GM12878 (cell line): ENCODE measurements around the gene NDUFB2. TPM values are rescaled to one million over a fixed set of nuclear protein-coding genes. Genes with fewer than 3 reads are reported as not detected.

Experiments
- ATAC-seq: fragments of 200-7000 bp; cut with Tn5 transposase; 3 replicates; pipeline ENCODE4 v1.9.1; 2020; ENCODE audit warnings: mild to moderate bottlenecking, moderate library complexity
- BruUV-seq: library from RNA; stranded (reverse); fragments of 400-500 nt; replicated peaks from 2 replicates; lab custom pipeline; 2021; lab: Mats Ljungman, UMichigan
- CTCF ChIA-PET: fragments of 300-600 bp; sonication (Branson Sonifier 250); formaldehyde crosslinking; extraction: SDS; loops from one replicate; lab custom pipeline; 2021; ENCODE audit warnings: inconsistent platforms; lab: Yijun Ruan, JAX
- POLR2A ChIA-PET: fragments of 350-600 bp; formaldehyde crosslinking; extraction: SDS; loops from one replicate; lab custom pipeline; 2021; ENCODE audit warnings: inconsistent platforms; lab: Charles Lee
- RAD21 ChIA-PET: fragments of 300-600 bp; sonication (Branson Sonifier 250); formaldehyde crosslinking; loops from one replicate; lab custom pipeline; 2023; ENCODE audit warnings: antibody characterized with exemption; ENCODE audit not compliant: unreplicated experiment; lab: Charles Lee
- SMC1A ChIA-PET: fragments of 300-600 bp; sonication (Branson Sonifier 250); formaldehyde crosslinking; loops from one replicate; lab custom pipeline; 2023; ENCODE audit not compliant: unreplicated experiment, uncharacterized antibody; lab: Charles Lee
- DNase-seq: peaks from one replicate; pipeline ENCODE4 v3.0.0-alpha.2; 2011; ENCODE audit warnings: low read depth, low spot score
- FAIRE-seq: peaks from 3 replicates; lab custom pipeline; 2011; peaks lifted over from hg19 to GRCh38; lab: Jason Lieb, UNC
- H2AFZ ChIP-seq: 2 replicates; pipeline ENCODE4 v1.6.0; 2011; ENCODE audit warnings: low read depth, low read length, control low read depth; ENCODE audit not compliant: control insufficient read depth
- H3K27ac ChIP-seq: 2 replicates; pipeline ENCODE4 v1.5.1; 2011; ENCODE audit warnings: control low read depth; ENCODE audit not compliant: control insufficient read depth, insufficient read depth
- H3K27me3 ChIP-seq, 2 experiments: replicated peaks in 1 of 2; 2 replicates each; pipeline versions ENCODE4 v1.6.0 to v1.6.1; 2011; ENCODE audit warnings: low read length in 1 of 2; ENCODE audit not compliant: control insufficient read depth in 2 of 2, insufficient read depth in 2 of 2
- H3K36me3 ChIP-seq, 2 experiments: 2 replicates each; pipeline ENCODE4 v1.5.1; 2011; ENCODE audit warnings: low read length in 1 of 2; ENCODE audit not compliant: control insufficient read depth in 2 of 2, insufficient read depth in 2 of 2
- H3K4me1 ChIP-seq: 2 replicates; pipeline ENCODE4 v1.6.1; 2011; ENCODE audit warnings: mild to moderate bottlenecking, low read length, moderate library complexity, mixed read lengths; ENCODE audit not compliant: control insufficient read depth, insufficient read depth
- H3K4me2 ChIP-seq: 2 replicates; pipeline ENCODE4 v1.6.0; 2011; ENCODE audit warnings: control low read depth; ENCODE audit not compliant: control insufficient read depth, insufficient read depth
- H3K4me3 ChIP-seq: fragments of 200-600 bp; sonication (generic); 2 replicates; pipeline ENCODE4 v1.5.1; 2016
- H3K79me2 ChIP-seq: 2 replicates; pipeline ENCODE4 v1.6.0; 2011; ENCODE audit warnings: low read length; ENCODE audit not compliant: control insufficient read depth, insufficient read depth
- H3K9ac ChIP-seq: 2 replicates; pipeline ENCODE4 v1.8.0; 2011; ENCODE audit warnings: low read length, control low read depth, mixed read lengths; ENCODE audit not compliant: control insufficient read depth, insufficient read depth
- H3K9me3 ChIP-seq: replicated peaks from 3 replicates; pipeline ENCODE4 v1.5.1; 2011; ENCODE audit warnings: mild to moderate bottlenecking, low read length; ENCODE audit not compliant: control insufficient read depth, insufficient read depth
- H4K20me1 ChIP-seq: 2 replicates; pipeline ENCODE4 v1.6.0; 2011; ENCODE audit not compliant: control insufficient read depth, insufficient read depth
- BACH1 ChIP-seq: fragments of 450-650 bp; IDR thresholded peaks from 2 replicates; pipeline ENCODE4 v1.6.1; 2017; ENCODE audit warnings: mild to moderate bottlenecking, borderline replicate concordance
- EED ChIP-seq: sonication (generic); IDR thresholded peaks from 2 replicates; pipeline ENCODE4 v1.6.1; 2016; ENCODE audit warnings: antibody characterized with exemption, low read depth
- EZH2 ChIP-seq: IDR thresholded peaks from 2 replicates; pipeline ENCODE4 v1.6.1; 2012; ENCODE audit warnings: low read depth, mild to moderate bottlenecking, control low read depth, inconsistent platforms, low read length, borderline replicate concordance; ENCODE audit not compliant: control insufficient read depth
- HDGF ChIP-seq: fragments of 450-650 bp; IDR thresholded peaks from 2 replicates; pipeline ENCODE4 v1.6.1; 2016; ENCODE audit warnings: antibody characterized with exemption
- IKZF1 ChIP-seq: fragments of 450-650 bp; conservative IDR thresholded peaks from 2 replicates; pipeline ENCODE4 v1.6.1; 2017; ENCODE audit warnings: antibody characterized with exemption, mild to moderate bottlenecking
- JUND ChIP-seq: IDR thresholded peaks from 2 replicates; pipeline ENCODE4 v1.6.1; 2012; ENCODE audit warnings: low read depth, mild to moderate bottlenecking, low read length, improper control_type of control experiment, moderate library complexity
- KDM1A ChIP-seq: fragments of 200-600 bp; sonication (generic); IDR thresholded peaks from 2 replicates; pipeline ENCODE4 v1.6.1; 2016; ENCODE audit warnings: borderline replicate concordance
- LARP7 ChIP-seq: fragments of 450-650 bp; IDR thresholded peaks from 2 replicates; pipeline ENCODE4 v1.6.1; 2017; ENCODE audit warnings: mild to moderate bottlenecking
- NFYA ChIP-seq: IDR thresholded peaks from 2 replicates; pipeline ENCODE4 v1.6.1; 2011; ENCODE audit warnings: low read depth, mild to moderate bottlenecking, low read length, improper control_type of control experiment, borderline replicate concordance
- NR2C2 ChIP-seq: IDR thresholded peaks from 2 replicates; pipeline ENCODE4 v1.6.1; 2011; ENCODE audit warnings: borderline replicate concordance, low read depth; ENCODE audit not compliant: control insufficient read depth, insufficient read length
- POLR2AphosphoS2 ChIP-seq: IDR thresholded peaks from 2 replicates; pipeline ENCODE4 v1.6.1; 2011; ENCODE audit warnings: low read depth, mild to moderate bottlenecking, low read length, improper control_type of control experiment, moderate library complexity
- SMAD1 ChIP-seq: fragments of 450-650 bp; IDR thresholded peaks from 2 replicates; pipeline ENCODE4 v1.6.1; 2018; ENCODE audit warnings: mild to moderate bottlenecking, low read depth; ENCODE audit not compliant: partially characterized antibody
- SREBF1 ChIP-seq: IDR thresholded peaks from 2 replicates; pipeline ENCODE4 v1.6.1; 2012; ENCODE audit warnings: mild to moderate bottlenecking, low read length
- SREBF2 ChIP-seq: IDR thresholded peaks from 2 replicates; pipeline ENCODE4 v1.6.1; 2012; ENCODE audit warnings: mild to moderate bottlenecking, low read length
- ZNF592 ChIP-seq: fragments of 450-650 bp; IDR thresholded peaks from 2 replicates; pipeline ENCODE4 v1.6.1; 2017; ENCODE audit warnings: mild to moderate bottlenecking, moderate library complexity
- WGBS: methylation state at CpG from one replicate; pipeline ENCODE4 v1.1.6; 2016; ENCODE audit warnings: low lambda C conversion rate; ENCODE audit not compliant: insufficient replicate concordance, insufficient coverage; ENCODE audit errors: missing lambda C conversion rate; 5-methylcytosine and 5-hydroxymethylcytosine counted together
- in situ Hi-C: fragments of 300-500 bp; cut with MboI; formaldehyde crosslinking; loops from 9 replicates; pipeline ENCODE4 v1.14.3; 2018; ENCODE audit warnings: mixed read lengths
- intact Hi-C: fragments of 100-400 bp; cut with micrococcal nuclease; formaldehyde crosslinking; loops from one replicate; pipeline ENCODE4 v1.14.2; 2022; ENCODE audit not compliant: unreplicated experiment
- polyA plus RNA-seq, 11 experiments: library from polyadenylated mRNA; depleted of rRNA in 4 of 11; unstranded in 6 of 11; stranded (reverse) in 5 of 11; fragments of >200 nt; fragmentation: Nextera tagmentation in 4 of 11; fragmentation: Illumina TruSeq in 1 of 11; extraction: Ambion mirVana in 4 of 11; extraction: Trizol in 1 of 11; gene quantifications; 1 replicate in 1 of 11; 2 replicates in 10 of 11; pipeline versions ENCODE4 v1.2.1 to v1.2.3, GENCODE V29; 2011 to 2016; ENCODE audit warnings: inconsistent platforms in 2 of 11, missing spikeins in 2 of 11, low read depth in 1 of 11
- total RNA-seq, 4 experiments: library from RNA; depleted of rRNA in 3 of 4; stranded (reverse); fragments of >200 nt in 3 of 4; fragmentation: Illumina TruSeq in 1 of 4; extraction: Trizol in 1 of 4; gene quantifications; 2 replicates each; pipeline versions ENCODE4 v1.2.1 to v1.2.3, GENCODE V29; 2013 to 2021

NDUFB2 gene
- total and polyA plus RNA-seq, 10 of the 15 experiments (the other 5 are each of a cell fraction or from before 2014, with no cell fraction given) = 109 to 1,236 (median 323) TPM

- TF ChIP-seq HDGF (no peak), SMAD1 (no peak)
Observed at GRCh38 chr7:140655511-140656408, 40.7 kb upstream of the NDUFB2 start (continued).

GRCh38 chr7:140656548-140657515, 39.7 kb upstream of the NDUFB2 start:
- FAIRE-seq (peak; percentile 95), ATAC-seq (peak; percentile 96), DNase-seq (no peak)
- peak overlapping the region; percentile 79 for H3K4me2 ChIP-seq
- intact Hi-C loops (loop anchor here (5.0 kb wide), 1 partner anchor 355 kb away; the partner anchor contains the start of gene MRPS33), in situ Hi-C loops (loop anchor here (5.0 kb wide), 1 partner anchor 140 kb away; no protein-coding TSS in a partner anchor)
- H3K27me3 ChIP-seq = no peaks in the 10 kb centered on the region
- H3K9ac ChIP-seq = peak overlapping the region; percentile 39; the same call in 1 of the 2 replicates
- ChIA-PET POLR2A (interaction anchor here (1.4 kb wide), 1 partner anchor 19 kb away, joined by 3 read pairs; no protein-coding TSS in a partner anchor), RAD21 (interaction anchor here (0.6 to 1.6 kb wide), 5 partner anchors 17 to 934 kb away, joined by 3 to 6 read pairs (median 4); no protein-coding TSS in a partner anchor), SMC1A (interaction anchor here (0.6 to 1.8 kb wide), 4 partner anchors 17 to 181 kb away, joined by 3 to 4 read pairs (median 4); no protein-coding TSS in a partner anchor), CTCF (interaction anchor here (0.7 to 2.8 kb wide), 6 partner anchors 9 to 180 kb away, joined by 3 to 21 read pairs (median 4); no protein-coding TSS in a partner anchor)
- no peaks in the 10 kb centered on the region for H4K20me1 ChIP-seq
- 43% methylated on average over 11 of the region's 11 CpGs for WGBS
- BruUV-seq = no TSS peak
- peak overlapping the region; percentile 9; the same call in 1 of the 2 replicates for H3K4me3 ChIP-seq
- peaks cover 12% of the 10 kb centered on the region for H3K4me1 ChIP-seq
- no peaks in the 10 kb centered on the region for H3K36me3 ChIP-seq
- no peak overlapping the region for H3K27ac ChIP-seq
- no peaks in the 10 kb centered on the region for H3K79me2 ChIP-seq
- H3K9me3 ChIP-seq = no peaks in the 10 kb centered on the region
- H2AFZ ChIP-seq = peak overlapping the region; percentile 76
- no peak for TF ChIP-seq EZH2
- TF ChIP-seq NR2C2 = no peak
- no peak for TF ChIP-seq SREBF1
- no peak for TF ChIP-seq POLR2AphosphoS2
- peak; percentile 82 for TF ChIP-seq EED
- 0 out of 2 replicates have a peak, but pooled peaks have one; percentile 55 for TF ChIP-seq IKZF1
- no peak for TF ChIP-seq SREBF2
- TF ChIP-seq HDGF = no peak
- no peak for TF ChIP-seq JUND
- TF ChIP-seq BACH1 = no peak
- TF ChIP-seq NFYA = no peak
- no peak for TF ChIP-seq KDM1A
- no peak for TF ChIP-seq LARP7
- no peak for TF ChIP-seq ZNF592
